ENCODE results near the gene SUSD3.
A peak's percentile ranks its signal among the peaks of the same experiment; 100 is the strongest.

Gene SUSD3

GRCh38 chr9:93133681-93134014 lies 75.1 kb downstream of the SUSD3 start:
- H3K4me1 ChIP-seq (ENCODE audit: control insufficient read depth, insufficient read depth, low read length), result peaks cover 42% of the 10 kb centered on the region
- H3K4me3 ChIP-seq (ENCODE audit: low read length), result peak overlapping the region; percentile 92
- H3K36me3 ChIP-seq (ENCODE audit: insufficient read depth, low read length), result no peaks in the 10 kb centered on the region
- H3K9me3 ChIP-seq (replicated peaks; ENCODE audit: low read length), result peaks cover 4% of the 10 kb centered on the region
- peak overlapping the region; percentile 87 for H3K9ac ChIP-seq (ENCODE audit: low read depth, low read length)
- peak overlapping the region; percentile 89 for H3K4me2 ChIP-seq (ENCODE audit: low read length)
- no peaks in the 10 kb centered on the region for H3K27me3 ChIP-seq (ENCODE audit: control insufficient read depth, insufficient read depth, low read length)

- H3K4me1 ChIP-seq (ENCODE audit: control insufficient read depth, insufficient read depth, low read length), result peaks cover 42% of the 10 kb centered on the region
Measured at GRCh38 chr9:93134015-93134739, 75.7 kb downstream of the SUSD3 start, which contains the start of gene NINJ1. TSS of gene NINJ1 (minus strand) at chr9:93134251. CDS start at chr9:93134217, 34 bp downstream.

More at GRCh38 chr9:93134015-93134739, 75.7 kb downstream of the SUSD3 start, which contains the start of gene NINJ1:
- peak within 1 kb of the TSS; percentile 89 for H3K4me2 ChIP-seq (ENCODE audit: low read length)
- H3K4me3 ChIP-seq (ENCODE audit: low read length), result peak within 1 kb of the TSS; percentile 92
- no peaks in the 10 kb centered on the region for H3K27me3 ChIP-seq (ENCODE audit: control insufficient read depth, insufficient read depth, low read length)
- H3K9ac ChIP-seq (ENCODE audit: low read depth, low read length), result peak within 1 kb of the TSS; percentile 87
- peaks cover 4% of the 10 kb centered on the region for H3K9me3 ChIP-seq (replicated peaks; ENCODE audit: low read length)
- no peaks in the 10 kb centered on the region for H3K36me3 ChIP-seq (ENCODE audit: insufficient read depth, low read length)

Measured in skeletal muscle satellite cell (primary cell).